Measurements from ENCODE around the gene UGT1A6. TPM values are rescaled to one million over a fixed set of nuclear protein-coding genes. Genes with fewer than 3 reads are reported as not detected.

Gene UGT1A6
- total RNA-seq, 1 donor from 2014 or later, result not detected

- H3K4me1 ChIP-seq, result no peaks in the 10 kb centered on the region
- H3K36me3 ChIP-seq, result no peaks in the 10 kb centered on the region
- peaks cover 22% of the 10 kb centered on the region for H3K9me3 ChIP-seq (replicated peaks)
- peaks cover 5% of the 10 kb centered on the region for H3K27me3 ChIP-seq (ENCODE audit: low read depth)
- intact Hi-C loops (cut with micrococcal nuclease), result no loop called here
- TF ChIP-seq, protein P1, sequence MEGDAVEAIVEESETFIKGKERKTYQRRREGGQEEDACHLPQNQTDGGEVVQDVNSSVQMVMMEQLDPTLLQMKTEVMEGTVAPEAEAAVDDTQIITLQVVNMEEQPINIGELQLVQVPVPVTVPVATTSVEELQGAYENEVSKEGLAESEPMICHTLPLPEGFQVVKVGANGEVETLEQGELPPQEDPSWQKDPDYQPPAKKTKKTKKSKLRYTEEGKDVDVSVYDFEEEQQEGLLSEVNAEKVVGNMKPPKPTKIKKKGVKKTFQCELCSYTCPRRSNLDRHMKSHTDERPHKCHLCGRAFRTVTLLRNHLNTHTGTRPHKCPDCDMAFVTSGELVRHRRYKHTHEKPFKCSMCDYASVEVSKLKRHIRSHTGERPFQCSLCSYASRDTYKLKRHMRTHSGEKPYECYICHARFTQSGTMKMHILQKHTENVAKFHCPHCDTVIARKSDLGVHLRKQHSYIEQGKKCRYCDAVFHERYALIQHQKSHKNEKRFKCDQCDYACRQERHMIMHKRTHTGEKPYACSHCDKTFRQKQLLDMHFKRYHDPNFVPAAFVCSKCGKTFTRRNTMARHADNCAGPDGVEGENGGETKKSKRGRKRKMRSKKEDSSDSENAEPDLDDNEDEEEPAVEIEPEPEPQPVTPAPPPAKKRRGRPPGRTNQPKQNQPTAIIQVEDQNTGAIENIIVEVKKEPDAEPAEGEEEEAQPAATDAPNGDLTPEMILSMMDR (IDR thresholded peaks at IDR 0.05; ENCODE audit: borderline replicate concordance), result no peak
- H3K27ac ChIP-seq (replicated peaks), result no peak overlapping the region
- DNase-seq, result no peak
- H3K4me3 ChIP-seq, result no peak overlapping the region
Measured at GRCh38 chr2:233702238-233702637, 9.5 kb downstream of the UGT1A6 start.

DNA sequence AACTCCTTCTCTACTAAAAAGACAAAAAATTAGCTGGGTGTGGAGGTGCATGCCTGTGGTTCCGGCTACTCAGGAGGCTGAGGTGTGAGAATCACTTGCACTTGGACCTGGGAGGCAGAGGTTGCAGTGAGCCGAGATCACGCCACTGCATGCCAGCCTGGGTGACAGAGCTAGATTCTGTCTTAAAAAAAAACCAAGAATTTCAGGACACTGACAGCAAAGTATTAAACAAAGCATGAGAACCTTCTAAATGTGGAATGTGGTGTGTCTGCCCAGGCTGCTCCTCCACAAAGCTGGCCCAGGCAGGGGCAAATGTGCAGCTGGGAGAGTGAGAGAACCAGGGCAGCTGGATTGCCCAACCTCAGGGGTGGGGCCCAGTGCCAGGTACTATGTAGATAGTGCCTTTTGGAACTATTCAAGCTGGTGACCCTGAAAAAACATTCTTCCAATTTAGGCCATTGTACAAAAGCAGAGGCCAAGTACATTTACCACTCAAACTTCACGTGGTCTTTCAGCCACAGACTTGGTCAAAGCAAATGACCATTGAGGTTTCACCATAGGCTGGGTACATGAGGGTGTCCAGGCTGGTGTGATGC, 13.3 kb downstream of the UGT1A6 start:
- TF ChIP-seq, protein P1 (IDR thresholded peaks at IDR 0.05; ENCODE audit: borderline replicate concordance), result no peak
- no peaks in the 10 kb centered on the region for H3K36me3 ChIP-seq
- no peak overlapping the region for H3K27ac ChIP-seq (replicated peaks)
- H3K27me3 ChIP-seq (ENCODE audit: low read depth), result peaks cover 21% of the 10 kb centered on the region
- no peak for DNase-seq
- no peak overlapping the region for H3K4me3 ChIP-seq
- intact Hi-C loops (cut with micrococcal nuclease), result no loop called here
- peaks cover 22% of the 10 kb centered on the region for H3K9me3 ChIP-seq (replicated peaks)
- H3K4me1 ChIP-seq, result no peaks in the 10 kb centered on the region

GRCh38 chr2:233706720-233707119, 14.0 kb downstream of the UGT1A6 start:
- DNase-seq, result no peak
- intact Hi-C loops (cut with micrococcal nuclease), result no loop called here
- TF ChIP-seq, protein P1 (IDR thresholded peaks at IDR 0.05; ENCODE audit: borderline replicate concordance), result no peak
- no peak overlapping the region for H3K4me3 ChIP-seq
- H3K27ac ChIP-seq (replicated peaks), result no peak overlapping the region
- peaks cover 26% of the 10 kb centered on the region for H3K27me3 ChIP-seq (ENCODE audit: low read depth)
- peaks cover 22% of the 10 kb centered on the region for H3K9me3 ChIP-seq (replicated peaks)
- no peaks in the 10 kb centered on the region for H3K36me3 ChIP-seq
- no peaks in the 10 kb centered on the region for H3K4me1 ChIP-seq

GRCh38 chr2:233707940-233708644, 15.4 kb downstream of the UGT1A6 start:
- TF ChIP-seq, protein P1 (IDR thresholded peaks at IDR 0.05; ENCODE audit: borderline replicate concordance), result no peak
- intact Hi-C loops (cut with micrococcal nuclease), result no loop called here
- Histone ChIP-seq H3K4me1 (no peaks in the 10 kb centered on the region), H3K27me3 (ENCODE audit: low read depth) (peaks cover 37% of the 10 kb centered on the region), H3K9me3 (replicated peaks) (peaks cover 18% of the 10 kb centered on the region), H3K27ac (replicated peaks) (no peak overlapping the region), H3K4me3 (no peak overlapping the region), H3K36me3 (no peaks in the 10 kb centered on the region)
- no peak for DNase-seq

DNA sequence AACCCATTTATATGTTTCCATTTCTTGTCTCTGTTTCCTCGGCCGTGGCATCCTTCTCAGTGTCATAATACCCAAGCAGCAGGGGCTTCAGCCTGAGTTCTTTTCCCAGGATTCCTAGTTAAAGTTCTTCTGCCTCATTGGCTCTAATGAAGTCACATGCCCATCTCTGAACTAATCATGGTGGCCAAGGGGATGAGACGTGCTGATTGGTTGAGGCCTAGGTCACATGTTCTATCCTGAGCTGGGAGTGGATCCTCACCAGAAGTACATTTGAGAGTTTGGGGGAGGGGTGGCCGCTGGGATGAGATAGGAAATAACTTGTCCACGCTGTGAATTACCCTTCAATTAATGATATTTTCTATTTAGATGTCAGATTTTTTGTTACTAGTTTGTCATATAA, 16.3 kb downstream of the UGT1A6 start:
- no peak overlapping the region for H3K27ac ChIP-seq (replicated peaks)
- no peak for DNase-seq
- intact Hi-C loops (cut with micrococcal nuclease), result no loop called here
- H3K4me3 ChIP-seq, result no peak overlapping the region
- peaks cover 10% of the 10 kb centered on the region for H3K9me3 ChIP-seq (replicated peaks)
- no peaks in the 10 kb centered on the region for H3K36me3 ChIP-seq
- TF ChIP-seq, protein P1 (IDR thresholded peaks at IDR 0.05; ENCODE audit: borderline replicate concordance), result no peak
- peaks cover 46% of the 10 kb centered on the region for H3K27me3 ChIP-seq (ENCODE audit: low read depth)
- H3K4me1 ChIP-seq, result no peaks in the 10 kb centered on the region
